HG03520 (cell line): ENCODE data around the gene BICDL1.

Source experiments
- ATAC-seq: cut with Tn5 transposase; IDR thresholded peaks from one replicate; pipeline ENCODE4 v1.9.1; 2021; ENCODE audit warnings: mild to moderate bottlenecking, moderate library complexity; ENCODE audit not compliant: unreplicated experiment

The BICDL1 gene

GRCh38 chr12:120051535-120051934 is 62.5 kb downstream of the BICDL1 start:
- no peak for ATAC-seq

GRCh38 chr12:120054293-120054692 is 65.3 kb downstream of the BICDL1 start:
- ATAC-seq, result no peak

GRCh38 chr12:120055231-120056000 is 66.4 kb downstream of the BICDL1 start:
- no peak for ATAC-seq

- no peak for ATAC-seq
These were observed 67.7 kb downstream of the BICDL1 start for GRCh38 chr12:120056739-120057138.

- no peak for ATAC-seq
These were observed 71.2 kb downstream of the BICDL1 start for GRCh38 chr12:120060196-120060595.

GRCh38 chr12:120060717-120061116 is 71.7 kb downstream of the BICDL1 start:
- no peak for ATAC-seq

- ATAC-seq, result no peak
These were observed 72.7 kb downstream of the BICDL1 start for GRCh38 chr12:120061575-120062214.

- ATAC-seq, result no peak
These were observed 74.0 kb downstream of the BICDL1 start for GRCh38 chr12:120062976-120063579.

GRCh38 chr12:120064054-120064940 is 75.3 kb downstream of the BICDL1 start:
- no peak for ATAC-seq

- ATAC-seq, result no peak
These were observed 76.4 kb downstream of the BICDL1 start for GRCh38 chr12:120065472-120065871.

GRCh38 chr12:120066341-120066740 is 77.3 kb downstream of the BICDL1 start:
- ATAC-seq, result no peak

GRCh38 chr12:120067084-120067869 is 78.2 kb downstream of the BICDL1 start:
- no peak for ATAC-seq

GRCh38 chr12:120067901-120068300 is 78.9 kb downstream of the BICDL1 start:
- no peak for ATAC-seq

- no peak for ATAC-seq
These were observed 80.2 kb downstream of the BICDL1 start for GRCh38 chr12:120069278-120069677.

- ATAC-seq, result no peak
These were observed 82.5 kb downstream of the BICDL1 start for GRCh38 chr12:120071493-120072020.

- ATAC-seq, result no peak
These were observed 83.6 kb downstream of the BICDL1 start for GRCh38 chr12:120072472-120073249.

GRCh38 chr12:120075034-120075616 is 86.1 kb downstream of the BICDL1 start:
- no peak for ATAC-seq

GRCh38 chr12:120076651-120077050 is 87.6 kb downstream of the BICDL1 start:
- ATAC-seq, result no peak

GRCh38 chr12:120077260-120077659 is 88.2 kb downstream of the BICDL1 start:
- no peak for ATAC-seq
